GM23338 (cell line): ENCODE data around the gene IQSEC3. TPM values are rescaled to one million over a fixed set of nuclear protein-coding genes. Genes with fewer than 3 reads are reported as not detected.
"Not testable (repeated sequence)": the region's sequence is repeated elsewhere in the genome, so short reads cannot be mapped to it uniquely, and the experiment has no call there.

Source experiments
- ATAC-seq: fragments of 200-7000 bp; cut with Tn5 transposase; 3 replicates; pipeline ENCODE4 v1.9.1; 2020
- DNase-seq: peaks from one replicate; pipeline ENCODE4 v3.0.0-alpha.2; 2015; ENCODE audit warnings: low spot score
- H2AFZ ChIP-seq: fragments of 200-600 bp; sonication (generic); 2 replicates; pipeline ENCODE4 v1.8.0; 2016; ENCODE audit warnings: antibody characterized with exemption, mild to moderate bottlenecking, moderate library complexity
- H3F3A ChIP-seq: fragments of 200-600 bp; sonication (generic); replicated peaks from 2 replicates; pipeline ENCODE4 v1.8.0; 2017; ENCODE audit warnings: antibody characterized with exemption, mixed run types, low read depth
- H3K27ac ChIP-seq: fragments of 200-600 bp; sonication (generic); 2 replicates; pipeline ENCODE4 v1.6.1; 2016; ENCODE audit warnings: low read depth
- H3K27me3 ChIP-seq: fragments of 200-600 bp; sonication (generic); 2 replicates; pipeline ENCODE4 v1.8.0; 2016; ENCODE audit warnings: mild to moderate bottlenecking, mixed run types, moderate library complexity; ENCODE audit not compliant: insufficient read depth
- H3K36me3 ChIP-seq: fragments of 200-600 bp; sonication (generic); 2 replicates; pipeline ENCODE4 v1.8.0; 2016; ENCODE audit warnings: mild to moderate bottlenecking; ENCODE audit not compliant: insufficient read depth
- H3K4me1 ChIP-seq: fragments of 200-600 bp; sonication (generic); 2 replicates; pipeline ENCODE4 v1.8.0; 2016; ENCODE audit warnings: mild to moderate bottlenecking, moderate library complexity; ENCODE audit not compliant: insufficient read depth
- H3K4me2 ChIP-seq: fragments of 200-600 bp; sonication (generic); 2 replicates; pipeline ENCODE4 v1.7.1; 2017; ENCODE audit warnings: mixed run types
- H3K4me3 ChIP-seq: fragments of 200-600 bp; sonication (generic); 2 replicates; pipeline ENCODE4 v1.6.1; 2016; ENCODE audit warnings: mixed run types
- H3K79me2 ChIP-seq: fragments of 200-600 bp; sonication (generic); replicated peaks from 2 replicates; pipeline ENCODE4 v1.8.0; 2017; ENCODE audit warnings: mild to moderate bottlenecking; ENCODE audit not compliant: insufficient read depth
- H3K9me2 ChIP-seq: fragments of 200-600 bp; sonication (generic); 2 replicates; pipeline ENCODE4 v1.8.0; 2017; ENCODE audit not compliant: insufficient read depth
- H4K20me1 ChIP-seq: fragments of 200-600 bp; sonication (generic); replicated peaks from 2 replicates; pipeline ENCODE4 v1.8.0; 2017; ENCODE audit warnings: mild to moderate bottlenecking; ENCODE audit not compliant: insufficient read depth
- H3K27ac Mint-ChIP-seq: 2 replicates; pipeline ENCODE4 v1.8.0; 2020; ENCODE audit warnings: inconsistent platforms, mild to moderate bottlenecking, moderate library complexity, mixed read lengths
- H3K27me3 Mint-ChIP-seq: 3 replicates; pipeline ENCODE4 v1.8.0; 2022; ENCODE audit warnings: low read depth, mild to moderate bottlenecking, moderate library complexity, mixed read lengths, inconsistent platforms; ENCODE audit not compliant: insufficient read depth, poor library complexity
- H3K36me3 Mint-ChIP-seq: 3 replicates; pipeline ENCODE4 v1.8.0; 2021; ENCODE audit warnings: low read depth, mild to moderate bottlenecking, inconsistent platforms, moderate library complexity, mixed read lengths
- H3K4me1 Mint-ChIP-seq: 3 replicates; pipeline ENCODE4 v1.8.0; 2020; ENCODE audit warnings: mild to moderate bottlenecking, inconsistent platforms, mixed read lengths
- H3K4me3 Mint-ChIP-seq: 3 replicates; pipeline ENCODE4 v1.8.0; 2021; ENCODE audit warnings: moderate library complexity, mild to moderate bottlenecking, inconsistent platforms, mixed read lengths
- H3K9me3 Mint-ChIP-seq: 3 replicates; pipeline ENCODE4 v1.8.0; 2020; ENCODE audit warnings: moderate library complexity, mild to moderate bottlenecking, inconsistent platforms, mixed read lengths
- CREB1 ChIP-seq: fragments of 250-450 bp; sonication (Bioruptor Pico); IDR thresholded peaks from 2 replicates; pipeline ENCODE4 v1.5.0; 2020; ENCODE audit warnings: low read depth, mild to moderate bottlenecking, moderate library complexity
- EZH2 ChIP-seq: fragments of 200-600 bp; sonication (generic); IDR thresholded peaks from one replicate; pipeline ENCODE4 v1.8.0; 2017; ENCODE audit warnings: antibody characterized with exemption, mild to moderate bottlenecking, low read depth; ENCODE audit not compliant: unreplicated experiment
- EZH2phosphoT487 ChIP-seq: fragments of 200-600 bp; sonication (generic); IDR thresholded peaks from one replicate; pipeline ENCODE4 v1.8.1; 2018; ENCODE audit warnings: antibody characterized with exemption; ENCODE audit not compliant: unreplicated experiment
- JUNB ChIP-seq: IDR thresholded peaks from one replicate; pipeline ENCODE4 v1.6.1; 2016; ENCODE audit warnings: antibody characterized with exemption; ENCODE audit not compliant: unreplicated experiment
- POLR2AphosphoS5 ChIP-seq: IDR thresholded peaks from 2 replicates; pipeline ENCODE4 v1.6.1; 2016; ENCODE audit warnings: antibody characterized with exemption, low read depth
- STAT1 ChIP-seq: IDR thresholded peaks from one replicate; pipeline ENCODE4 v1.6.1; 2016; ENCODE audit warnings: antibody characterized with exemption; ENCODE audit not compliant: unreplicated experiment
- ZNF114 ChIP-seq: fragments of 250-450 bp; sonication (Bioruptor Pico); IDR thresholded peaks from 2 replicates; pipeline ENCODE4 v1.5.0; 2020; ENCODE audit warnings: mild to moderate bottlenecking, moderate library complexity
- polyA plus RNA-seq: library from polyadenylated mRNA; unstranded; fragments of >200 nt; fragmentation: Nextera tagmentation; extraction: Ambion mirVana; gene quantifications from 2 replicates; pipeline ENCODE4 v1.2.1, GENCODE V29; 2016
- total RNA-seq: library from RNA; depleted of rRNA; stranded (reverse); fragments of >200 nt; shearing (Covaris generic); gene quantifications from 2 replicates; pipeline ENCODE4 v1.2.3, GENCODE V29; 2014
- TF ChIP-seq, protein P1 (sequence below): fragments of 250-450 bp; sonication (Bioruptor Pico); IDR thresholded peaks from 2 replicates; pipeline ENCODE4 v1.5.0; 2020; ENCODE audit warnings: mild to moderate bottlenecking, moderate library complexity

IQSEC3 gene
- total and polyA plus RNA-seq, 2 experiments from 2014 or later, result 2.1 to 3.6 TPM

DNA sequence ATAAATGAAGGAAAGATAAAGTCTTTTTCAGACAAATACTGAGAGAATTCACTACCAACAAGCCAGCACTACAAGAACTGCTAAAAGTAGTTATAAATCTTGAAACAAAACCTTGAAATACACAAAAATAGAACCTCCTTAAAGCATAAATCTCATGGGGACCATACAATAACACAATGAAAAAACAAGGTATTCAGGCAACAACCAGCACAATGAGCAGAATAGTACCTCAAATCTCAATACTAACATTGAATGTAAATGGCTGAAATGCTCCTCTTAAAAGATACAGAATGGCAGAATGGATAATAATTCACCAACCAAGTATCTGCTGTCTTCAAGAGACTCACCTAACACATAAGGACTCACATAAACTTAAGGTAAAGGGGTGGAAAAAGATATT lies 7.7 kb upstream of the IQSEC3 start:
- Histone ChIP-seq H3K27ac (no peak overlapping the region), H4K20me1 (no peaks in the 10 kb centered on the region), H3F3A (no peaks in the 10 kb centered on the region), H3K27me3 (no peaks in the 10 kb centered on the region), H3K4me2 (no peak overlapping the region), H2AFZ (no peak overlapping the region), H3K9me2 (peaks cover 13% of the 10 kb centered on the region), H3K79me2 (no peaks in the 10 kb centered on the region), H3K4me3 (no peak overlapping the region), H3K4me1 (no peaks in the 10 kb centered on the region), H3K36me3 (no peaks in the 10 kb centered on the region)
- Mint-ChIP-seq H3K27me3 (peaks cover 4% of the 10 kb centered on the region), H3K36me3 (no peaks in the 10 kb centered on the region), H3K27ac (no peak overlapping the region), H3K4me1 (peaks cover 9% of the 10 kb centered on the region), H3K4me3 (no peak overlapping the region), H3K9me3 (peaks cover 20% of the 10 kb centered on the region)
- no peak for DNase-seq
- ATAC-seq, result no peak
- TF ChIP-seq JUNB, result no peak
- no peak for TF ChIP-seq CREB1 (CRISPR knock-in tag)
- TF ChIP-seq, protein P1, sequence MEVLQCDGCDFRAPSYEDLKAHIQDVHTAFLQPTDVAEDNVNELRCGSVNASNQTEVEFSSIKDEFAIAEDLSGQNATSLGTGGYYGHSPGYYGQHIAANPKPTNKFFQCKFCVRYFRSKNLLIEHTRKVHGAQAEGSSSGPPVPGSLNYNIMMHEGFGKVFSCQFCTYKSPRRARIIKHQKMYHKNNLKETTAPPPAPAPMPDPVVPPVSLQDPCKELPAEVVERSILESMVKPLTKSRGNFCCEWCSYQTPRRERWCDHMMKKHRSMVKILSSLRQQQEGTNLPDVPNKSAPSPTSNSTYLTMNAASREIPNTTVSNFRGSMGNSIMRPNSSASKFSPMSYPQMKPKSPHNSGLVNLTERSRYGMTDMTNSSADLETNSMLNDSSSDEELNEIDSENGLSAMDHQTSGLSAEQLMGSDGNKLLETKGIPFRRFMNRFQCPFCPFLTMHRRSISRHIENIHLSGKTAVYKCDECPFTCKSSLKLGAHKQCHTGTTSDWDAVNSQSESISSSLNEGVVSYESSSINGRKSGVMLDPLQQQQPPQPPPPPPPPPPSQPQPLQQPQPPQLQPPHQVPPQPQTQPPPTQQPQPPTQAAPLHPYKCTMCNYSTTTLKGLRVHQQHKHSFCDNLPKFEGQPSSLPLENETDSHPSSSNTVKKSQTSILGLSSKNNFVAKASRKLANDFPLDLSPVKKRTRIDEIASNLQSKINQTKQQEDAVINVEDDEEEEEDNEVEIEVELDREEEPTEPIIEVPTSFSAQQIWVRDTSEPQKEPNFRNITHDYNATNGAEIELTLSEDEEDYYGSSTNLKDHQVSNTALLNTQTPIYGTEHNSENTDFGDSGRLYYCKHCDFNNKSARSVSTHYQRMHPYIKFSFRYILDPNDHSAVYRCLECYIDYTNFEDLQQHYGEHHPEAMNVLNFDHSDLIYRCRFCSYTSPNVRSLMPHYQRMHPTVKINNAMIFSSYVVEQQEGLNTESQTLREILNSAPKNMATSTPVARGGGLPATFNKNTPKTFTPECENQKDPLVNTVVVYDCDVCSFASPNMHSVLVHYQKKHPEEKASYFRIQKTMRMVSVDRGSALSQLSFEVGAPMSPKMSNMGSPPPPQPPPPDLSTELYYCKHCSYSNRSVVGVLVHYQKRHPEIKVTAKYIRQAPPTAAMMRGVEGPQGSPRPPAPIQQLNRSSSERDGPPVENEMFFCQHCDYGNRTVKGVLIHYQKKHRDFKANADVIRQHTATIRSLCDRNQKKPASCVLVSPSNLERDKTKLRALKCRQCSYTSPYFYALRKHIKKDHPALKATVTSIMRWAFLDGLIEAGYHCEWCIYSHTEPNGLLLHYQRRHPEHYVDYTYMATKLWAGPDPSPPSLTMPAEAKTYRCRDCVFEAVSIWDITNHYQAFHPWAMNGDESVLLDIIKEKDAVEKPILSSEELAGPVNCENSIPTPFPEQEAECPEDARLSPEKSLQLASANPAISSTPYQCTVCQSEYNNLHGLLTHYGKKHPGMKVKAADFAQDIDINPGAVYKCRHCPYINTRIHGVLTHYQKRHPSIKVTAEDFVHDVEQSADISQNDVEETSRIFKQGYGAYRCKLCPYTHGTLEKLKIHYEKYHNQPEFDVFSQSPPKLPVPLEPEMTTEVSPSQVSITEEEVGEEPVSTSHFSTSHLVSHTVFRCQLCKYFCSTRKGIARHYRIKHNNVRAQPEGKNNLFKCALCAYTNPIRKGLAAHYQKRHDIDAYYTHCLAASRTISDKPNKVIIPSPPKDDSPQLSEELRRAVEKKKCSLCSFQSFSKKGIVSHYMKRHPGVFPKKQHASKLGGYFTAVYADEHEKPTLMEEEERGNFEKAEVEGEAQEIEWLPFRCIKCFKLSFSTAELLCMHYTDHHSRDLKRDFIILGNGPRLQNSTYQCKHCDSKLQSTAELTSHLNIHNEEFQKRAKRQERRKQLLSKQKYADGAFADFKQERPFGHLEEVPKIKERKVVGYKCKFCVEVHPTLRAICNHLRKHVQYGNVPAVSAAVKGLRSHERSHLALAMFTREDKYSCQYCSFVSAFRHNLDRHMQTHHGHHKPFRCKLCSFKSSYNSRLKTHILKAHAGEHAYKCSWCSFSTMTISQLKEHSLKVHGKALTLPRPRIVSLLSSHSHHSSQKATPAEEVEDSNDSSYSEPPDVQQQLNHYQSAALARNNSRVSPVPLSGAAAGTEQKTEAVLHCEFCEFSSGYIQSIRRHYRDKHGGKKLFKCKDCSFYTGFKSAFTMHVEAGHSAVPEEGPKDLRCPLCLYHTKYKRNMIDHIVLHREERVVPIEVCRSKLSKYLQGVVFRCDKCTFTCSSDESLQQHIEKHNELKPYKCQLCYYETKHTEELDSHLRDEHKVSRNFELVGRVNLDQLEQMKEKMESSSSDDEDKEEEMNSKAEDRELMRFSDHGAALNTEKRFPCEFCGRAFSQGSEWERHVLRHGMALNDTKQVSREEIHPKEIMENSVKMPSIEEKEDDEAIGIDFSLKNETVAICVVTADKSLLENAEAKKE (CRISPR knock-in tag), result no peak
- no peak for TF ChIP-seq POLR2AphosphoS5
- no peak for TF ChIP-seq EZH2
- no peak for TF ChIP-seq ZNF114 (CRISPR knock-in tag)
- TF ChIP-seq STAT1, result no peak
- TF ChIP-seq EZH2phosphoT487, result no peak

GRCh38 chr12:61845-62244 lies 4.7 kb upstream of the IQSEC3 start:
- not testable (repeated sequence) for H3K36me3 Mint-ChIP-seq, H3K4me2 ChIP-seq, H3K27me3 ChIP-seq, H3K79me2 ChIP-seq, H3K4me1 ChIP-seq, H3K27ac Mint-ChIP-seq, H3K27me3 Mint-ChIP-seq, DNase-seq, H3K9me2 ChIP-seq, H3F3A ChIP-seq, ATAC-seq, H3K27ac ChIP-seq, H4K20me1 ChIP-seq, H2AFZ ChIP-seq, H3K4me3 Mint-ChIP-seq, H3K36me3 ChIP-seq, H3K4me3 ChIP-seq
- H3K9me3 Mint-ChIP-seq, result peaks cover 15% of the 10 kb centered on the region
- H3K4me1 Mint-ChIP-seq, result peaks cover 16% of the 10 kb centered on the region

GRCh38 chr12:65491-66063 lies 990 bp upstream of the IQSEC3 start:
- not testable (repeated sequence) for H3K27me3 Mint-ChIP-seq, H3F3A ChIP-seq, H3K9me3 Mint-ChIP-seq, H3K27ac Mint-ChIP-seq, ATAC-seq, H4K20me1 ChIP-seq, H2AFZ ChIP-seq, H3K4me1 Mint-ChIP-seq, H3K36me3 ChIP-seq, H3K79me2 ChIP-seq, H3K9me2 ChIP-seq, H3K36me3 Mint-ChIP-seq, H3K4me1 ChIP-seq, H3K27ac ChIP-seq, DNase-seq
- H3K4me2 ChIP-seq, result peak overlapping the region; percentile 78; the same call in 1 of the 2 replicates
- H3K4me3 Mint-ChIP-seq, result peak overlapping the region; percentile 69
- H3K4me3 ChIP-seq, result peak overlapping the region; percentile 47
- peaks cover 31% of the 10 kb centered on the region for H3K27me3 ChIP-seq
